Measurements from ENCODE around the gene KIF20A.
"Not testable (repeated sequence)": the region's sequence is repeated elsewhere in the genome, so short reads cannot be mapped to it uniquely, and the experiment has no call there.

The KIF20A gene

DNA sequence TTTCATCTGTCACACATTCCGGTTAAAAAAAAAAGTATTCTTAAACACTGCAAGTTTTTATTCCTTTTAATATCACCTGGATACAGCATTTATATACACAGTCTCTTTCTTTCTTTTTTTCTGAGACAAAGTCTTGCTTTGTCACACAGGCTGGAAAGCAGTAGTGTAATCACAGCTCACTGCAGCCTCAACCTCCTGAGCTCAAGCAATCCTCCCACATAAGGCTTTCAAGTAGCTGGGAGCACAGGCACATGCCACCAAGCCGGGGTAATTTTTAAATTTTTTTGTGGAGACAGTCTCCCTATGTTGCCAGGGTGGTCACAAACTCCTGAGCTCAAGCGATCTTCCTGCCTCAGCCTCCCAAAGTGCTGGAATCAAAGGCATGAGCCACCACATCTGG, 13.9 kb downstream of the KIF20A start:
- DNase-seq (ENCODE audit: insufficient read length): no peak
- FAIRE-seq: no peak
- TF ChIP-seq POLR2AphosphoS5 (IDR thresholded peaks at IDR 0.05; ENCODE audit: low read depth, low read length) (no peak), POLR2A (IDR thresholded peaks at IDR 0.05; ENCODE audit: low read depth, low read length) (no peak), TAF1 (IDR thresholded peaks at IDR 0.05; ENCODE audit: borderline replicate concordance, low read depth, low read length) (no peak)

DNA sequence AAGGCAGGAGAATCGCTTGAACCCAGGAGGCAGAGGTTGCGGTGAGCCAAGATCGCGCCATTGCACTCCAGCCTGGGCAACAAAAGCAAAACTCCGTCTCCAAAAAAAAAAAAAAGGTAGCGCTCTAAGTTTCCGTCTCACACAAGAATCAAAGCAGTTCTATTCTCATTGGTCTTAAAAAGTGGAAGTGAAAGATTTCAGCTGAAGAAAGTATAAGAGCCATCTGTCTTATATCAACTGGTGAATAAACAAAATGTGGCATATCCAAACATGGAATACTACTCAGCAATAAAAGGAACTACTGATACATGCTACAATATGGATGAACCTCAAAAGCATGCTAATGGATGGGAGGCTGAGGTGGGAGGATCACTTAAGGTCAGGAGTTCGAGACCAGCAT, 14.9 kb downstream of the KIF20A start:
- not testable (repeated sequence) for FAIRE-seq

GRCh38 chr5:138210985-138211384, 32.1 kb downstream of the KIF20A start:
- FAIRE-seq: no peak
- DNase-seq (ENCODE audit: insufficient read length): no peak
- TF ChIP-seq TAF1 (IDR thresholded peaks at IDR 0.05; ENCODE audit: borderline replicate concordance, low read depth, low read length) (no peak), POLR2AphosphoS5 (IDR thresholded peaks at IDR 0.05; ENCODE audit: low read depth, low read length) (no peak), POLR2A (IDR thresholded peaks at IDR 0.05; ENCODE audit: low read depth, low read length) (no peak)

More for the DNA sequence above, 14.9 kb downstream of the KIF20A start:
- not testable (repeated sequence) for DNase-seq (ENCODE audit: insufficient read length)

GRCh38 chr5:138212828-138213160, 33.9 kb downstream of the KIF20A start:
- FAIRE-seq: no peak
- TF ChIP-seq POLR2AphosphoS5 (IDR thresholded peaks at IDR 0.05; ENCODE audit: low read depth, low read length): no peak
- no peak for TF ChIP-seq POLR2A (IDR thresholded peaks at IDR 0.05; ENCODE audit: low read depth, low read length)
- TF ChIP-seq TAF1 (IDR thresholded peaks at IDR 0.05; ENCODE audit: borderline replicate concordance, low read depth, low read length): no peak
- no peak for DNase-seq (ENCODE audit: insufficient read length)

GRCh38 chr5:138213161-138214029, 34.5 kb downstream of the KIF20A start, which contains the start of gene CDC23:
Gene CDC23, minus strand, starts transcription at chr5:138213323. Its CDS starts 11 bp downstream, at chr5:138213312.
- peak; percentile 89 for DNase-seq (ENCODE audit: insufficient read length)
- FAIRE-seq: peak; percentile 93
- TF ChIP-seq TAF1 (IDR thresholded peaks at IDR 0.05; ENCODE audit: borderline replicate concordance, low read depth, low read length) (peak; percentile 81; the same call in 1 of the 2 replicates), POLR2AphosphoS5 (IDR thresholded peaks at IDR 0.05; ENCODE audit: low read depth, low read length) (peak; percentile 88), POLR2A (IDR thresholded peaks at IDR 0.05; ENCODE audit: low read depth, low read length) (peak; percentile 87)

DNA sequence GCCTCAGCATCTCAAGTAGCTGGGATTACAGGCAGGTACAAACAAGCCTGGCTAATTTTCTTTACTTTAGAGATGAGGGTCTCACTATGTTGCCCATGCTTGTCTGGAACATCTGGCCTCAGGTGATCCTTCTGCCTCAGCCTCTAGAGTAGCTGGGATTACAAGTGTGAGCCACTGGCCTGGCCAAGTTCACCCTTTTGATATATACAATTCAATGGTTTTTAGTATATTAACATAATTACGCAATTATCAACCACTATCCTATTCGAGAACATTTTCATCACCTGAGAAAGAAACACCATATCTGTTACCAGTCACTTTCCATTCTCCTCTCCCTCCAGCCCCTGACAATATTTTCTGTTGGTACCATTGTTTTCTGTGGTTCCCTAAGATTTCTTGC, 37.9 kb downstream of the KIF20A start:
- no peak for FAIRE-seq

GRCh38 chr5:138223532-138223931, 44.6 kb downstream of the KIF20A start:
- TF ChIP-seq POLR2A (IDR thresholded peaks at IDR 0.05; ENCODE audit: low read depth, low read length) (no peak), TAF1 (IDR thresholded peaks at IDR 0.05; ENCODE audit: borderline replicate concordance, low read depth, low read length) (no peak), POLR2AphosphoS5 (IDR thresholded peaks at IDR 0.05; ENCODE audit: low read depth, low read length) (no peak)
- FAIRE-seq (no peak), DNase-seq (ENCODE audit: insufficient read length) (no peak)

More for the DNA sequence above, 37.9 kb downstream of the KIF20A start:
- DNase-seq (ENCODE audit: insufficient read length): no peak
- TF ChIP-seq TAF1 (IDR thresholded peaks at IDR 0.05; ENCODE audit: borderline replicate concordance, low read depth, low read length) (no peak), POLR2AphosphoS5 (IDR thresholded peaks at IDR 0.05; ENCODE audit: low read depth, low read length) (no peak), POLR2A (IDR thresholded peaks at IDR 0.05; ENCODE audit: low read depth, low read length) (no peak)

DNA sequence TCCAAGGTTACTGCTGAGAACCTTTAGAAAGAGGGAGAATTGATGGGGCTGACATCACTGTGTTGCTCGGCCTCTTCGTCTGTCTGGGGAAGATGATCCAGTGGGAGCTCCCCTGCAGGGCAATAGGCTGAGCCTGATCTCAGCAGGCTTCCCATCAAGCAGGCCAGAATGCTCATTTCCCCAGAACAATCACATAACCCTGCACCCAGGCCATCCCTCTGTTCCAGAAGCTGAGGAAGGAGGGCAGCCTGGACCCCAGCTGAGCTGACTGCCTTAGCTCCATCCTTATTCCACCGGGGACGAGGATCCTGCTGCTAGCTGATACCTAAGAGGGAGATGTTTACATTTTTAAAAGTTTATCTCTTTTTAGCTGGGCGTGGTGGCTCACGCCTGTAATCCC, 45.8 kb downstream of the KIF20A start:
- DNase-seq (ENCODE audit: insufficient read length) (no peak), FAIRE-seq (no peak)
- TF ChIP-seq TAF1 (IDR thresholded peaks at IDR 0.05; ENCODE audit: borderline replicate concordance, low read depth, low read length) (no peak), POLR2A (IDR thresholded peaks at IDR 0.05; ENCODE audit: low read depth, low read length) (no peak), POLR2AphosphoS5 (IDR thresholded peaks at IDR 0.05; ENCODE audit: low read depth, low read length) (no peak)

GRCh38 chr5:138226910-138227309, 48.0 kb downstream of the KIF20A start:
- no peak for TF ChIP-seq POLR2AphosphoS5 (IDR thresholded peaks at IDR 0.05; ENCODE audit: low read depth, low read length)
- TF ChIP-seq TAF1 (IDR thresholded peaks at IDR 0.05; ENCODE audit: borderline replicate concordance, low read depth, low read length): no peak
- TF ChIP-seq POLR2A (IDR thresholded peaks at IDR 0.05; ENCODE audit: low read depth, low read length): no peak
- FAIRE-seq (no peak), DNase-seq (ENCODE audit: insufficient read length) (no peak)

- no peak for TF ChIP-seq TAF1 (IDR thresholded peaks at IDR 0.05; ENCODE audit: borderline replicate concordance, low read depth, low read length)
- TF ChIP-seq POLR2A (IDR thresholded peaks at IDR 0.05; ENCODE audit: low read depth, low read length): no peak
- no peak for TF ChIP-seq POLR2AphosphoS5 (IDR thresholded peaks at IDR 0.05; ENCODE audit: low read depth, low read length)
- no peak for DNase-seq (ENCODE audit: insufficient read length)
- no peak for FAIRE-seq
Measured at GRCh38 chr5:138229387-138229786, 50.5 kb downstream of the KIF20A start.

DNA sequence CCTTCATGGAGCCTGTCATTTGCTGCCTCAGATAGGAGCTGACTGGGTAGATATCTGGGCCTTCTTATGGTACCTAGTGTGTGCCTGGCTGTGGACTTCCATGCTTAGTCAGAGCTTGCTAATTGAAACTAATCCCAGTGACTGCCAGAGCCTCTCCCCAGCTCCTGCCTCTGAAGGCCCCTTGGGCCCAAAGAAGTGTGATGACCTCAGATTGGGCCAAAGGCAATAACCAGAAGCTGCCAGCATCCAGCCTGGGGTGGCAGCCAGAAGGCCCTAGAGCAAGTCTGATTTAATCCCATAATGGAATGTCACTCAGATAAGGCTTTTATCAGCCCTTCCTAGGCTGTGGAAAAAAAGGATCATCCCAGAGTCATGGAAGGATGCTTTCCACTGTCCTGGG, 51.3 kb downstream of the KIF20A start:
- FAIRE-seq: no peak
- TF ChIP-seq POLR2A (IDR thresholded peaks at IDR 0.05; ENCODE audit: low read depth, low read length) (no peak), TAF1 (IDR thresholded peaks at IDR 0.05; ENCODE audit: borderline replicate concordance, low read depth, low read length) (no peak), POLR2AphosphoS5 (IDR thresholded peaks at IDR 0.05; ENCODE audit: low read depth, low read length) (no peak)
- DNase-seq (ENCODE audit: insufficient read length): no peak

DNA sequence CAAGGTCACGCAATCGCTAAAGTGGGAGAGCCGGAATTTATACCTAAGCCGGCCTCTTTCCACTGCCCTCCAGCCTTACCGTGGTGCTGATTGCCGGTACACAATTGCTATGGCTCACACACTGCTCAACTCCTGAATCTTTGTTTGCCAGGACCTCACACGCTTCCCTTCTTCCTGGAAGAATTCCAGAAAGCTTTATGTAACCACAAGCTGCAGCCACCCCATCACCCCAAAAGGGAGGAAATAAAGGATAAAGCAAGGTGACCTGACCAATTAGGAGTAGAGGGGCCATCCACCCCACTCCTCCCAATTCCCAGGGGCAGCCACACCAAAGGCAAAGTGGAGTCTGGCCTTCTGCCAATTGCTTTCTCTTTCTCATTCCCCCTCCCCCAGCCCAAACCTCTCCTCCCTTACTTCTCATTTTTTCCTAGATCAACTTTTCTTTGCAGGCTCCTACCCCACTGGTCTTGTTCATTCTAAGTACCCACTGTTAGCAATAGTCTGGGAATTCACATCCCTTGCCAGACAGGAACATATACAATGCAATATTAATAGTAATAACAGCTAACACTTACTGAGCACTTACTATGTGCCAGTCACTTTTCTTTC, 52.2 kb downstream of the KIF20A start:
- DNase-seq (ENCODE audit: insufficient read length): no peak

More for the DNA sequence above, 52.2 kb downstream of the KIF20A start:
- no peak for FAIRE-seq
- no peak for TF ChIP-seq POLR2A (IDR thresholded peaks at IDR 0.05; ENCODE audit: low read depth, low read length)
- TF ChIP-seq POLR2AphosphoS5 (IDR thresholded peaks at IDR 0.05; ENCODE audit: low read depth, low read length): no peak
- no peak for TF ChIP-seq TAF1 (IDR thresholded peaks at IDR 0.05; ENCODE audit: borderline replicate concordance, low read depth, low read length)

All from GM12892 (cell line).